Measurements from ENCODE around the gene ZBTB47.

Gene ZBTB47

GRCh38 chr3:42667523-42668412 lies 14.3 kb downstream of the ZBTB47 start:
- Histone ChIP-seq H2AFZ (ENCODE audit: low read length) (no peak overlapping the region), H3K4me1 (ENCODE audit: insufficient read depth, low read length, poor library complexity, severe bottlenecking) (no peaks in the 10 kb centered on the region)
- TF ChIP-seq EZH2phosphoT487 (IDR thresholded peaks at IDR 0.05; ENCODE audit: borderline replicate concordance), result no peak
- no peak for TF ChIP-seq CTCF (conservative IDR thresholded peaks at IDR 0.05; ENCODE audit: low read length)

GRCh38 chr3:42668413-42668760 lies 14.9 kb downstream of the ZBTB47 start:
- TF ChIP-seq EZH2phosphoT487 (IDR thresholded peaks at IDR 0.05; ENCODE audit: borderline replicate concordance) (no peak), CTCF (conservative IDR thresholded peaks at IDR 0.05; ENCODE audit: low read length) (no peak)
- Histone ChIP-seq H3K9ac (ENCODE audit: low read depth, low read length, poor library complexity, severe bottlenecking) (no peak overlapping the region), H3K4me1 (ENCODE audit: insufficient read depth, low read length, poor library complexity, severe bottlenecking) (no peaks in the 10 kb centered on the region), H4K20me1 (ENCODE audit: insufficient read depth, low read length, poor library complexity, severe bottlenecking) (no peaks in the 10 kb centered on the region), H3K79me2 (ENCODE audit: insufficient read depth, low read length) (no peaks in the 10 kb centered on the region), H3K4me3 (ENCODE audit: low read length, poor library complexity, severe bottlenecking) (no peak overlapping the region), H3K9me3 (ENCODE audit: insufficient read depth, low read depth, low read length) (no peaks in the 10 kb centered on the region), H3K4me2 (ENCODE audit: low read depth, low read length, poor library complexity, severe bottlenecking) (no peak overlapping the region), H2AFZ (ENCODE audit: low read length) (no peak overlapping the region), H3F3A (ENCODE audit: low read depth) (no peaks in the 10 kb centered on the region), H3K27me3 (ENCODE audit: insufficient read depth, low read length, poor library complexity, severe bottlenecking) (no peaks in the 10 kb centered on the region), H3K36me3 (ENCODE audit: insufficient read depth, low read length) (no peaks in the 10 kb centered on the region), H3K9me2 (replicated peaks; ENCODE audit: low read depth, low read length) (no peaks in the 10 kb centered on the region)

More at GRCh38 chr3:42667523-42668412, 14.3 kb downstream of the ZBTB47 start:
- Histone ChIP-seq H4K20me1 (ENCODE audit: insufficient read depth, low read length, poor library complexity, severe bottlenecking) (no peaks in the 10 kb centered on the region), H3F3A (ENCODE audit: low read depth) (no peaks in the 10 kb centered on the region), H3K9me3 (ENCODE audit: insufficient read depth, low read depth, low read length) (no peaks in the 10 kb centered on the region), H3K9ac (ENCODE audit: low read depth, low read length, poor library complexity, severe bottlenecking) (no peak overlapping the region), H3K4me3 (ENCODE audit: low read length, poor library complexity, severe bottlenecking) (no peak overlapping the region), H3K36me3 (ENCODE audit: insufficient read depth, low read length) (no peaks in the 10 kb centered on the region), H3K9me2 (replicated peaks; ENCODE audit: low read depth, low read length) (no peaks in the 10 kb centered on the region), H3K79me2 (ENCODE audit: insufficient read depth, low read length) (no peaks in the 10 kb centered on the region), H3K27me3 (ENCODE audit: insufficient read depth, low read length, poor library complexity, severe bottlenecking) (no peaks in the 10 kb centered on the region), H3K4me2 (ENCODE audit: low read depth, low read length, poor library complexity, severe bottlenecking) (no peak overlapping the region)

GRCh38 chr3:42668793-42669217 lies 15.3 kb downstream of the ZBTB47 start:
- TF ChIP-seq EZH2phosphoT487 (IDR thresholded peaks at IDR 0.05; ENCODE audit: borderline replicate concordance) (no peak), CTCF (conservative IDR thresholded peaks at IDR 0.05; ENCODE audit: low read length) (no peak)
- H3K79me2 ChIP-seq (ENCODE audit: insufficient read depth, low read length), result no peaks in the 10 kb centered on the region
- H3K27me3 ChIP-seq (ENCODE audit: insufficient read depth, low read length, poor library complexity, severe bottlenecking), result no peaks in the 10 kb centered on the region
- H3K9me3 ChIP-seq (ENCODE audit: insufficient read depth, low read depth, low read length), result no peaks in the 10 kb centered on the region
- no peaks in the 10 kb centered on the region for H3F3A ChIP-seq (ENCODE audit: low read depth)
- no peak overlapping the region for H3K4me2 ChIP-seq (ENCODE audit: low read depth, low read length, poor library complexity, severe bottlenecking)
- H3K36me3 ChIP-seq (ENCODE audit: insufficient read depth, low read length), result no peaks in the 10 kb centered on the region
- H3K4me1 ChIP-seq (ENCODE audit: insufficient read depth, low read length, poor library complexity, severe bottlenecking), result no peaks in the 10 kb centered on the region
- no peak overlapping the region for H2AFZ ChIP-seq (ENCODE audit: low read length)
- no peaks in the 10 kb centered on the region for H4K20me1 ChIP-seq (ENCODE audit: insufficient read depth, low read length, poor library complexity, severe bottlenecking)
- no peak overlapping the region for H3K4me3 ChIP-seq (ENCODE audit: low read length, poor library complexity, severe bottlenecking)
- no peak overlapping the region for H3K9ac ChIP-seq (ENCODE audit: low read depth, low read length, poor library complexity, severe bottlenecking)
- no peaks in the 10 kb centered on the region for H3K9me2 ChIP-seq (replicated peaks; ENCODE audit: low read depth, low read length)

Measured in Loucy (cell line).